Measurements from ENCODE around the gene MLPH.

The MLPH gene

GRCh38 chr2:237496428-237496827 is 9.4 kb downstream of the MLPH start:
- no peak for DNase-seq (ENCODE audit: extremely low read depth in 1 of 2, low read depth in 1 of 2)

DNA sequence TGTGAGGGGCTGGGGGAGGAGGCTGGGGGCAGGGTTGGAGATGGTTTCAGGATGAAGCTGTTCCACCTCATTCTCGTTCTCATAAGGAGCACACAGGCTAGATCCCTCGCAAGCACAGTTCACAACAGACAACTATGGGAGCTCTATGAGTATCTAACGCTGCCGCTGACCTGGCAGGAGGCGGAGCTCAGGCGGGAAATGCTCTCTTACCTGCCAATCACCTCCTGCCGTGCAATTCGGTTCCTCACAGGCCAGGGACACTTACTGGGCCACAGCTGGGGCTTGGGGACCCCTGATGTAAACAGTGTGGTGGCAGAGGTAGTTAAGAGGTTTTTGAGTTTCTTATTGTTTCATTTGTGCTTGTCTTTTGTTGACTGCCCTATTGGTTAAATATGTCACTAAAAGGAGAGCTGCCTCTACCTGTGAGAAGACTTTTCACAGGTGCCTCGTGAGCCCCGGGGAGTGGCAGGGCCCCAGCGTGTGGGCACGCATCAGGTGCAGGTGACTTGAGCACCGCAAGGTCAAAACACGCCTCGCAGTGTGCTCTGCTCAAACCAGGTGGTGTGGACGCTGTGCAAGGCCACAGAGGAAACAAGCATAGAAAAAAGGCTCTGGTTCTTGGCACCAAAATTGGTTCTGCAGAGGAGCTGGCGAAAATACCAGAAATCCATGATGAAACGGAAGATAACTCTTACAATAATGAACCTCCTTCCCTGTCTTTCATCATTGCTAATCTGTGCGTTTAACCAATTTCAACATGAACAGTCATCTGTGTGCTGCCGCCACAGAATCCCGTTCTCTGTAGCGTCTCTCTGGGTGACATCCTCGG is 10.2 kb downstream of the MLPH start:
- DNase-seq (ENCODE audit: extremely low read depth in 1 of 2, low read depth in 1 of 2) = no peak

DNA sequence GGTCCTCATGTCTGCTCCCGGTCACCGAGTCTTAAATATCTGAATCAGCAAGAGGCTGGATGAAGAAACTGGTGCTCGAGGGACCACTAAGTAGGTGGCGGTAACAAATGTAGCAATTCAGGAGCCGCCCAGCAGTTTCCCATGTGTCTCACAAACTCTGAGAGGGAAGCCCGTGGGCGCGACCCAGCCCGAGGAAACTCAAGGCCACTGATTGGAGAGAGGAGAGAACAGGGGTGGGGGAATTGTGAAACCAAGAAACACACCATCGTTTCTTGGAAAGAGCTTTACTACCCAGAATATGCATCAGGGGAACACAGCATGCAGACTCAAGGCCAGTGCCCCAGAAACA is 10.8 kb downstream of the MLPH start:
- no peak for DNase-seq (ENCODE audit: extremely low read depth in 1 of 2, low read depth in 1 of 2)

GRCh38 chr2:237498341-237498740 is 11.3 kb downstream of the MLPH start:
- DNase-seq (ENCODE audit: extremely low read depth in 1 of 2, low read depth in 1 of 2) = no peak

- no peak for DNase-seq (ENCODE audit: extremely low read depth in 1 of 2, low read depth in 1 of 2)
These were observed 13.8 kb downstream of the MLPH start for GRCh38 chr2:237500681-237501424.

- DNase-seq (ENCODE audit: extremely low read depth in 1 of 2, low read depth in 1 of 2) = no peak
These were observed 15.0 kb downstream of the MLPH start for GRCh38 chr2:237501892-237502513.

- DNase-seq (ENCODE audit: extremely low read depth in 1 of 2, low read depth in 1 of 2) = no peak
These were observed 16.1 kb downstream of the MLPH start for GRCh38 chr2:237503201-237503600.

- DNase-seq (ENCODE audit: extremely low read depth in 1 of 2, low read depth in 1 of 2) = no peak
These were observed 18.3 kb downstream of the MLPH start for GRCh38 chr2:237505188-237505939.

GRCh38 chr2:237507512-237507911 is 20.5 kb downstream of the MLPH start:
- DNase-seq (ENCODE audit: extremely low read depth in 1 of 2, low read depth in 1 of 2) = no peak

GRCh38 chr2:237508361-237508760 is 21.3 kb downstream of the MLPH start:
- no peak for DNase-seq (ENCODE audit: extremely low read depth in 1 of 2, low read depth in 1 of 2)

DNA sequence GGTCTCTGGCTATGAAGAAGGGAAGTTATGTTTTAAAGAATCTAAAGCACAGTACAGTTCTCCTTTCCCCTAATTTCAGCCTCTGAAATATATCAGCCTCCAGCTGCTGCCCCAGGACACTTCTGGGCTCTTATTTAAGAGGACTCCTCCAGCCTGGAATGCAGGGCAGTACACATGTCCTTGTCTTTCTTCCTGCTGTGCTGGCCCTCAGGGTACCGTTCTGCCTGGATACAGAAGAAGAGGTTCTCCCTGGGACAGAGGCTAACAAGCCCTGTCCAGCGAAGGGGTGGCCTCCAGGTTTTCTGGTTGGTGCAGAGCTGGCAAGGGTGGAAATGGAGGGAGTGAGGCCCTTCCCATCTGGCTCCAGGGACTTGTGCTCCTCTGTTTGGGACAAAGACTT is 22.1 kb downstream of the MLPH start:
- no peak for DNase-seq (ENCODE audit: extremely low read depth in 1 of 2, low read depth in 1 of 2)

DNA sequence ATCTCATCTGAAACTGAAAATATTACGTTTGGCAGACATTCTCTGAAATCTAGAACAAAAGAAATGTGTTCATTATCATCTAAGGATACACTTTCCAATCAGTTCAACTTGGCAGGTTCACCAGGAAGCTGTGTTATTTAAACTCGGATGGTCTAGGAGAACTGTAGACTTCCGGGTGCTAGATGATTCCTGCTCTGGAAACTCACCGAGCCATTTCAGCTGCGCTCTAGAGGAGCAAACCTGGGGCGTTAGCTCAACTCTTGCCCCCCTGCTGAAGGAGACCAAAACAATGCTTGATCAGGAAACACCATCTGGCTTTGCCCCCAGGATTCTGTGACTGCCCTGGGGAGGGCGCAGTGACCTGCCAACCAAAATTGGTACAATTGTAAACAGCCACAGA is 22.9 kb downstream of the MLPH start:
- no peak for DNase-seq (ENCODE audit: extremely low read depth in 1 of 2, low read depth in 1 of 2)

GRCh38 chr2:237510502-237511217 is 23.6 kb downstream of the MLPH start:
- DNase-seq (ENCODE audit: extremely low read depth in 1 of 2, low read depth in 1 of 2) = no peak

GRCh38 chr2:237511433-237511832 is 24.4 kb downstream of the MLPH start:
- DNase-seq (ENCODE audit: extremely low read depth in 1 of 2, low read depth in 1 of 2) = no peak

- DNase-seq (ENCODE audit: extremely low read depth in 1 of 2, low read depth in 1 of 2) = no peak
These were observed 24.9 kb downstream of the MLPH start for GRCh38 chr2:237511885-237512405.

- peak; percentile 52 to 58 for DNase-seq (ENCODE audit: extremely low read depth in 1 of 2, low read depth in 1 of 2)
These were observed 25.9 kb downstream of the MLPH start for GRCh38 chr2:237512774-237513466.

- DNase-seq (ENCODE audit: extremely low read depth in 1 of 2, low read depth in 1 of 2) = no peak
These were observed 26.6 kb downstream of the MLPH start for GRCh38 chr2:237513693-237514092.

DNA sequence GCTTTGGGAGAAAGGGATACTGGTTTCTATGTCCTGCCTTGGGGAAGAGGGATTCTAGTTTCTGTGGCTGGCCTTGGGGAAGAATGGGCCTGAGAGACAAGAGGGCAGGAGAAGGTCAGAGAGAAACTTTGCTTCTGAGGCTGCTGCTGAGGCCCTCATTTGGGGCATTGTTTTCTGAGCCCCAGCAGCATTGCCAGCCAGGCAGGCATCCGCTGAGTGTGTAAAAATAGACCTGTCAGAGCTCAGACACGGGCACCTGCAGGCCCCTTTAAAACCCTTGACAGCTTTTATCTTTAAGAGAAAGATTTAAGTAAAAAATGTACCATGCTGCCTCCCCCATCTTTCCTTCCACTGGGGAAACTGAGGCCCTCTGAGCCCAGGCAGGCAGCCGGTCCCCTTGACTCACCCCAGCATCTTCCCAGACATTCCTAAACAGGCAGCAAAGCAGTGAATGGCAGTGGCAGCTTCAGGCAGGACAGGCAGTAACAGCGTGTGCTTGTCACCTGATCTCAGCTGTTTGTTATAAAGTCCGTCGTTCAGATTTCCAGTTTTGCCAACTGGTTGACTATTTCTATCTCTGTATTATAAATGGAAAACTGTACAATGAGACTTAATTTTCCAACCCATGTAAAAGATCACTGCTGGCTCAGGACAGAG is 27.6 kb downstream of the MLPH start:
- DNase-seq (ENCODE audit: extremely low read depth in 1 of 2, low read depth in 1 of 2) = no peak

DNA sequence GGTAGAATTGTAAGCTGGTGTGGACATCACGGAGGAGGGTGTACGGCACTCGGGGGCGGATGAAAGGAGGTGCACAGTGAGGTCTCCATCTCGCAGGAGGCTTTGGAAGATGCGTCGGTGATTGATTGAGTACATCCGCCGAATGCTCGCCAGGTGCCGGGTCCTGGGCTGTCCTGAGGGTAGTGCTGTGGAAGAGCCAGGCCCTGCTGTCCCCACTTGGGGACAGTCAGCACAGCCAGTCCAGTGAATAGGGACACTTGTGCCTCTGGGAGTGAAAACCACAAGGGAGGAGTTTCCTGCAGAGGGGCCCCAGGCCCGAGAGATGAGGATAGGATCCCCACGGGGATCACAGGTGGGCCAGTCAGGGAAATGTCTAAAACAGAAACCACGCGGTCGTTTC is 28.1 kb downstream of the MLPH start:
- no peak for DNase-seq (ENCODE audit: extremely low read depth in 1 of 2, low read depth in 1 of 2)
